GM19438 (cell line): ENCODE measurements around the gene PHACTR4.
"Not testable (repeated sequence)": the region's sequence is repeated elsewhere in the genome, so short reads cannot be mapped to it uniquely, and the experiment has no call there.

Experiments used
- ATAC-seq: cut with Tn5 transposase; IDR thresholded peaks from one replicate; pipeline ENCODE4 v1.9.1; 2021; ENCODE audit warnings: low read depth; ENCODE audit not compliant: unreplicated experiment

Gene PHACTR4

DNA sequence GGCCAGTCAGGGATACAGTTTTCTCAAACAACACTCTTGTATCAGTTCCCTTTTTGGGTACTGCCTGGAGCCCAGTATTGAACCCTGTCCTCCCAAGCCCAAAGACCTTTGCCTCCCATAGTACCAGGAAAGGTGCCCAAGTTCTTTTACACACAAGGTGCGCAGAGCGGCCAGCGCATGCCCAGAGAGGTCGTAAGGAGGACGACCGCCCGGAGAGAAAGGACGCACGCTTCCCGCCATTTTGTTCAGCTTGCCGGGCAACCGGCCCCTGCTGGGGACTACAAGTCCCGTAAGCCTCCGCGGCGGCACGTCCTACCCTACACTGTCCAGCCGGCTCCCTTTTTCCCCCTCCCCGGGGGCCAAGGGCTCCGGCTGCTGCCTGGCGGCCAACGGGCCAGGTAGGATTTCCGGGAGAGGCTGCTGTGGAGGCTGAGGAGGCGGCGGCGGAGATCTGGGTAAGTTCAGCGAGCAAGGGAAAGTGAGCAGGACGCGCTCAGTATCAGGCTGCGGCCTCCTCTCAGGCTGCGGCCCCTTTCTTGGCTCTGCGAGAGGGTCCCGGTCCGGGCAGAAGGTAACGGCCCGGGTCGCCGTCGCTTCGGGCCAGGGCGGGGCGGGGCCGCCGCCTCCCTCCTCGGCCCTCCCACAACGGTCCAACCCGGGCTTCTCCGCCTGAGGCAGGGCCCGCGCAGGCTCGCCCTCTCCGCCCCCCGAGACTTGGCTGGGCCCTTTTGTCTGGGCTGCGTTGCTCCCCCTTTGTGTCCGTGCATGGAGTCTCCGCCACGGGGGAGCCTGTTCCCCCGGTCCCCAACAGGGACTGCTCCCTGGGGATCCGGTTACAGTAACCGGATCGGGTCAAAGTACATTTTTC is at the start of gene PHACTR4:
PHACTR4 (plus strand) TSS at position 370 of the 868 bp plus-strand sequence. CDS start 37,708 bp downstream, outside the sequence.
- ATAC-seq = peak; percentile 89

DNA sequence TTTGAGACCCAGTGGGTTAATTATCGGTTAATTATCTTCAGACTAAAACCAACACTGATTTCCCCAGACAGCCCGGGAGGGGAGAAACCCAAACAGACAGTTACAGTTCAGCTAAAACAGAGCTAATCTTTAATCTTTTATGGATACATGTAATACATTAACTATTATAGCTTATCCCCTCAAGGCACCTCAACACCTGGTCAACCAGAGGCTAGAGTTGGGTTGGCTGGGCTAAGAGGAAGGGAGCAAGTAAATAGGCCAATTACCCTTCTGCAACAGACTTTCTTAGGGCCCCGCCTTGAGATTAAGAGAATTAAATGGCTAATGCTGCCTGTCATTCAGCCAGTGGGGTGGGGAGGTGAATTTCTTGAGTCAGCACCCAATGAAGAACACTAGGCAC is 47.3 kb upstream of the PHACTR4 start:
- ATAC-seq = peak; percentile 62

GRCh38 chr1:28323720-28324119 is 45.8 kb upstream of the PHACTR4 start:
- no peak for ATAC-seq

DNA sequence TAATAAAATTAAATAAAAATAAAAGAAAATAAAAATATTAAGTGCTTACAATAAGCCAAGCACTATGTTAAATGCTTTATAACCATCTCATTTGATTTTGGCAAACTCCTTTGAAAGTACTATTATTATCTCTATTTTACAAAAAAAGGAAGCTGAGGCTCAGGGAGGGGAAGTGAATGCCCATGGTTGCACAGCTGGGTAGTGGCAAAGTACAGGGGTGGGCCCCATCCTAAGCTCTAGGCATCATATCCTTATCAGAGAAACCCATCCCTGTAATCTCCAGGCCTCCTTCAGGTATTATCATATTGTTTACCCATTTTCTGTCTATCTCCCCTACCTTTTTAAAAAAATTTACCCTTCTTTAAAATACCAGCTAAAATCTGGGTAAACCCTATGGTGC is 43.0 kb upstream of the PHACTR4 start:
- no peak for ATAC-seq

GRCh38 chr1:28326984-28327383 is 42.6 kb upstream of the PHACTR4 start:
- ATAC-seq = no peak

GRCh38 chr1:28327431-28327830 is 42.1 kb upstream of the PHACTR4 start:
- not testable (repeated sequence) for ATAC-seq

GRCh38 chr1:28328228-28328648 is 41.3 kb upstream of the PHACTR4 start:
- ATAC-seq = no peak

- no peak for ATAC-seq
Measured at GRCh38 chr1:28329395-28330153, 40.0 kb upstream of the PHACTR4 start.

DNA sequence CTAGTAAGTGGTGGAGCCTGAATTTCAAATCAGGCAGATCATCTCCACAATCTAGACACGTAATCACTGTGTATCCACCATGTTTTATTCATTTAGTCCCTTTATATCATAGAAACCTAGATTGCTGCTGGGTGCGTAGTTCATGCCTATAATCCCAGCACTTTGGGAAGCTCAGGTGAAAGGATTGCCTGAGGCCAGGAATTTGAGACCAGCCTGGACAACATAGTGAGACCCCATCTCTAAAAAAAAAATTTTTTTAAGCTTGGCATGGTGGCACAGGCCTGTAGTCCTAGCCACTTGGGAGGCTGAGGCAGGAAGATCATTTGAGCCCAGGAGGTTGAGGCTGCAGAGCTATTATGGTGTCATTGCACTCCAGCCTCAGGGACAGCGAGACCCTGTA is 30.6 kb upstream of the PHACTR4 start:
- ATAC-seq = no peak

GRCh38 chr1:28339551-28339950 is 30.0 kb upstream of the PHACTR4 start:
- ATAC-seq = no peak

- ATAC-seq = no peak
Measured at GRCh38 chr1:28340221-28340974, 29.1 kb upstream of the PHACTR4 start.

GRCh38 chr1:28341591-28341990 is 27.9 kb upstream of the PHACTR4 start:
- no peak for ATAC-seq

DNA sequence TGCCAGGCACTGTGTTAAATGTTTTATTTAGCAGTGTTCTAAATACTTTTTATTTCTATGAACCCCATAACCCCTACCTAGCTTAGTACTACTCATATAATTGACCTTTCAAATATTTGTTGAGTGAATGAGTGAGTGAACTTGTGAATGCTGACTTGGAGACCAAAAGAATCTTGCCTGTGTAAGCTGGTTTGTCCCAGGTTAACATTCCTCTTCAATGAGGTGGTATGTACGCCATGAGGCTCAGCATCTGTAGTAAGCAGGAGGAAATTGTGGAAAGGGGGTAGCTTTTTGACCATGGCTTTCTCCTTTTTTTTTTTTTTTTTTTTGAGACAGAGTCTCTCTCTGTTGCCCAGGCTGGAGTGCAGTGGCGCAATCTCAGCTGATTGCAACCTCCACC is 26.1 kb upstream of the PHACTR4 start:
- no peak for ATAC-seq

DNA sequence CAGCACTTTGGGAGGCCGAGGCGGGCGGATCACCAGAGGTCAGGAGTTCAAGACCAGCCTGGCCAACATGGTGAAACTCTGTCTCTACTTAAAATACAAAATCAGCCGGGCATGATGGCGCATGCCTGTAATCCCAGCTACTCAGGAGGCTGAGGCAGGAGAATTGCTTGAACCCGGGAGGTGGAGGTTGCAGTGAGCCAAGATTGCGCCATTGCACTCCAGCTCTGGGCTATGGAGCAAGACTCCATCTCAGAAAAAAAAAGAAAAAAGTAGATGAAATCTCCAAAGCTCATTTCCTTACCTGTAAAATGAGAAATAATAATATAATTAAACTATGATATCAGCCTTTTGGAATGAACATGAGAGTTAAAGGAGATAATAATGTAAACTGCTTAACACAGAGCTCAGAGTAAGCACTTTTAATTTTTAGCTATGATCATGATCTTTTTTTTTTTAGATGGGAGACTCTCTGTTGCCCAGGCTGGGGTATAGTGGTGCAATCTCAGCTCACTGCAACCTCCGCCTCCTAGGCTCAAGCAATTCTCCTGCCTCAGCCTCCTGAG is 16.2 kb upstream of the PHACTR4 start:
- not testable (repeated sequence) for ATAC-seq

- no peak for ATAC-seq
Measured at GRCh38 chr1:28354121-28354520, 15.4 kb upstream of the PHACTR4 start.

DNA sequence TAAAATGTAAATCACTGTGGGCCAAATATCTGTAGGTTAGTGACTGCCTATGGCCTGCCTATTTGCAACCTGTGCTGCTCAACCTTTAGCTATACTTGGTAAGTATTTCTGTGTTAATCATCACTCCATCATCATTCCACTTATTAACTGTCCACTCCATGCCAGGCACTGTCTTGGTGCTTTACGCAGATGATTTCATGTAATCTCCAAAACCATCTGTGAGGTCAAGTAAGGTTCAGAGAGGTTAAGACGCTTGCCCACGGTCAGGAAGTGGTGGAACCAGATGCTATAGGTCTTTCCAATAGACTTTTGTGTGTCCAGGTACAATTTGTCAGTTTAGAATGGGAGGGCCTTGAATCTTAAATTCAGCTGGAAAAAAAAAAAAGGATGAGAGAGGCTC is 10.8 kb upstream of the PHACTR4 start:
- no peak for ATAC-seq

DNA sequence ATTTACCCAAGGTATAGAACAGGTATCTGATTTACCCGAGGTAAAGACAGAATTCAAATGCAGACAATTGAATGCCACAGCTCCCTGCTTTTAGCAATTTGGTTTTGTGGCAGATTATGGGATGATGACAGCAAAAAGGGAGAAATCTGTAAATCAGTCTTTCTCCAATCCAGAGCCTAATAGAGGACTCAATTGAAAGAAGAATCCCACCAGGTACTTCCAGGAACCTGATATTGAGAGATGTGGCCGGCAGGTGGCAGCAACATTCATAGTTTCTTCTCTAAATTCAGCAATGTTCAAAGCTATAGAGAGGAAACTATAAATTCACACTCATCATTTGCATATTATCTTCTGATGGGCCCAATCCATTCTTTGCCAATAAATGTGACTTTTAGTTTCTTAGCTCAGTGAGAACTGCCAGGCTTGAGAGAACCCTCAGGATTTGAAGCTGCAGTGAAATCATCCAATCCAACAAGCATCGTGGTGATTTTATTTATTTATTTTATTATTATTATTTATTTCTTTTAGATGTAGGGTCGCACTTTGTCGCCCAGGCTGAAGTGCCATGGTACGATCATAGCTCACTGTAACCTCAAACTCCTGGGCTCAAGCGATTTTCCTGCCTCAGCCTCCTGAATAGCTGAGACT is 9.8 kb upstream of the PHACTR4 start:
- ATAC-seq = no peak

- no peak for ATAC-seq
Measured at GRCh38 chr1:28364888-28365287, 4.7 kb upstream of the PHACTR4 start.

DNA sequence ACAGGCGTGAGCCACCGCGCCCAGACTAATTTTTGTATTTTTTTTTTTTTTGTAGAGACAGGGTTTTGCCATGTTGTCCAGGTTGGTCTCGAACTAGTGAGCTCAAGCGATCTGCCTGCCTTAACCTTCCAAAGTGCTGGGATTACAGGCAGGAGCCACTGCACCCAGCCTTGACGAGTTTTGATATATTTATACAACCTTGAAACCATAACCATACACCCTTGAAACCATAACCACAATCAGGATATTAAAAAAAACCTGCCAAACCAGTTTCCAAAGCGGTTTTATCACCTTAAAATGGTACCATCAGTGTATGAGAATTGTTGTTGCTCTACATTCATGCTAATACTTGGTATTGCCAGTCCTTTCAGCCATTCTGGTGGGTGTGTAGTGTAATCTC is 3.7 kb upstream of the PHACTR4 start:
- no peak for ATAC-seq

DNA sequence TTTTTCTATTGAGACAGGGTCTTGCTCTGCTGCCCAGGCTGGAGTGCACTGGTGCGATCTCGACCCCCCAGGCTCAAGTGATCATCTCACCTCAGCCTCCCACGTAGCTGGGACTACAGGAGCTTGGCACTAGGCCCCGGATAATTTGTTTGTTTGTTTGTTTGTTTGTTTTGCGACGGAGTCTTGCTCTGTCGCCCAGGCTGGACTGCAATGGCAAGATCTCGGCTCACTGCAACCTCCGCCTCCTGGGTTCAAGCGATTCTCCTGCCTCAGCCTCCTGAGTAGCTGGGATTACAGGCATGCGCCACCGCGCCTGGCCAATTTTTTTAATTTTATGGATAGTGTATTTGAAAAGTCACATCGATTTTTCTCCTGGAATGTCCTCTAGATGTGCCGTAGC is 932 bp upstream of the PHACTR4 start:
- not testable (repeated sequence) for ATAC-seq
